Measurements from ENCODE around the gene SLC25A17.
"Not testable (repeated sequence)": the region's sequence is repeated elsewhere in the genome, so short reads cannot be mapped to it uniquely, and the experiment has no call there.

SLC25A17 gene

GRCh38 chr22:40818747-40819598 is at the start of gene SLC25A17:
Gene SLC25A17 (minus strand): TSS chr22:40819346. CDS start chr22:40819248, 98 bp downstream.
- Histone ChIP-seq H3K9ac (ENCODE audit: low read depth, low read length) (peak within 1 kb of the TSS; percentile 88), H3K9me3 (ENCODE audit: control insufficient read depth, insufficient read depth, low read length) (no peaks in the 10 kb centered on the region), H3K4me3 (ENCODE audit: low read depth, low read length) (peak within 1 kb of the TSS; percentile 97), H3K4me1 (ENCODE audit: control insufficient read depth, insufficient read depth, low read length) (peaks cover 2% of the 10 kb centered on the region), H3K27me3 (ENCODE audit: control insufficient read depth, insufficient read depth, low read length) (no peaks in the 10 kb centered on the region), H3K36me3 (ENCODE audit: control insufficient read depth, insufficient read depth, low read length) (no peaks in the 10 kb centered on the region)

GRCh38 chr22:40868379-40868778 is 49.2 kb upstream of the SLC25A17 start:
- H3K36me3 ChIP-seq (ENCODE audit: control insufficient read depth, insufficient read depth, low read length); H3K9me3 ChIP-seq (ENCODE audit: control insufficient read depth, insufficient read depth, low read length); H3K27me3 ChIP-seq (ENCODE audit: control insufficient read depth, insufficient read depth, low read length); H3K4me1 ChIP-seq (ENCODE audit: control insufficient read depth, insufficient read depth, low read length); H3K4me3 ChIP-seq (ENCODE audit: low read depth, low read length); H3K9ac ChIP-seq (ENCODE audit: low read depth, low read length): not testable (repeated sequence)

- no peaks in the 10 kb centered on the region for H3K36me3 ChIP-seq (ENCODE audit: control insufficient read depth, insufficient read depth, low read length)
- H3K27me3 ChIP-seq (ENCODE audit: control insufficient read depth, insufficient read depth, low read length) = no peaks in the 10 kb centered on the region
- H3K4me1 ChIP-seq (ENCODE audit: control insufficient read depth, insufficient read depth, low read length) = no peaks in the 10 kb centered on the region
- no peaks in the 10 kb centered on the region for H3K9me3 ChIP-seq (ENCODE audit: control insufficient read depth, insufficient read depth, low read length)
- H3K9ac ChIP-seq (ENCODE audit: low read depth, low read length) = no peak overlapping the region
- no peak overlapping the region for H3K4me3 ChIP-seq (ENCODE audit: low read depth, low read length)
These were observed 48.0 kb upstream of the SLC25A17 start for GRCh38 chr22:40867109-40867508.

GRCh38 chr22:40862537-40862936 is 43.4 kb upstream of the SLC25A17 start:
- H3K9ac ChIP-seq (ENCODE audit: low read depth, low read length) = no peak overlapping the region
- no peaks in the 10 kb centered on the region for H3K36me3 ChIP-seq (ENCODE audit: control insufficient read depth, insufficient read depth, low read length)
- H3K4me1 ChIP-seq (ENCODE audit: control insufficient read depth, insufficient read depth, low read length) = no peaks in the 10 kb centered on the region

GRCh38 chr22:40862013-40862412 is 42.9 kb upstream of the SLC25A17 start, which contains the start of gene DNAJB7:
Gene DNAJB7 (minus strand): TSS chr22:40862113. CDS start chr22:40861994, 119 bp downstream.
- Histone ChIP-seq H3K4me3 (ENCODE audit: low read depth, low read length) (no peak within 1 kb of the TSS), H3K9me3 (ENCODE audit: control insufficient read depth, insufficient read depth, low read length) (no peaks in the 10 kb centered on the region), H3K36me3 (ENCODE audit: control insufficient read depth, insufficient read depth, low read length) (no peaks in the 10 kb centered on the region), H3K4me1 (ENCODE audit: control insufficient read depth, insufficient read depth, low read length) (no peaks in the 10 kb centered on the region), H3K27me3 (ENCODE audit: control insufficient read depth, insufficient read depth, low read length) (no peaks in the 10 kb centered on the region), H3K9ac (ENCODE audit: low read depth, low read length) (no peak within 1 kb of the TSS)

More at GRCh38 chr22:40862537-40862936, 43.4 kb upstream of the SLC25A17 start:
- Histone ChIP-seq H3K4me3 (ENCODE audit: low read depth, low read length) (no peak overlapping the region), H3K27me3 (ENCODE audit: control insufficient read depth, insufficient read depth, low read length) (no peaks in the 10 kb centered on the region), H3K9me3 (ENCODE audit: control insufficient read depth, insufficient read depth, low read length) (no peaks in the 10 kb centered on the region)

- no peaks in the 10 kb centered on the region for H3K4me1 ChIP-seq (ENCODE audit: control insufficient read depth, insufficient read depth, low read length)
These were observed 38.2 kb upstream of the SLC25A17 start for GRCh38 chr22:40857309-40857855.

GRCh38 chr22:40856513-40857308 is 37.6 kb upstream of the SLC25A17 start, which contains the start of the genes ST13 and XPNPEP3:
Gene ST13 (minus strand): TSS chr22:40856639. CDS start chr22:40856540, 99 bp downstream.
Gene XPNPEP3 (plus strand): TSS chr22:40857148. CDS start chr22:40857182, 34 bp downstream.
- peak within 1 kb of the TSS; percentile 81 for H3K4me3 ChIP-seq (ENCODE audit: low read depth, low read length)
- no peaks in the 10 kb centered on the region for H3K4me1 ChIP-seq (ENCODE audit: control insufficient read depth, insufficient read depth, low read length)
- H3K27me3 ChIP-seq (ENCODE audit: control insufficient read depth, insufficient read depth, low read length) = no peaks in the 10 kb centered on the region
- H3K9ac ChIP-seq (ENCODE audit: low read depth, low read length) = peak within 1 kb of the TSS; percentile 98
- no peaks in the 10 kb centered on the region for H3K36me3 ChIP-seq (ENCODE audit: control insufficient read depth, insufficient read depth, low read length)
- H3K9me3 ChIP-seq (ENCODE audit: control insufficient read depth, insufficient read depth, low read length) = no peaks in the 10 kb centered on the region

More at GRCh38 chr22:40857309-40857855, 38.2 kb upstream of the SLC25A17 start:
- no peaks in the 10 kb centered on the region for H3K36me3 ChIP-seq (ENCODE audit: control insufficient read depth, insufficient read depth, low read length)
- peak overlapping the region; percentile 81 for H3K4me3 ChIP-seq (ENCODE audit: low read depth, low read length)
- no peaks in the 10 kb centered on the region for H3K9me3 ChIP-seq (ENCODE audit: control insufficient read depth, insufficient read depth, low read length)
- peak overlapping the region; percentile 98 for H3K9ac ChIP-seq (ENCODE audit: low read depth, low read length)
- H3K27me3 ChIP-seq (ENCODE audit: control insufficient read depth, insufficient read depth, low read length) = no peaks in the 10 kb centered on the region

GRCh38 chr22:40855979-40856512 is 36.9 kb upstream of the SLC25A17 start:
- H3K27me3 ChIP-seq (ENCODE audit: control insufficient read depth, insufficient read depth, low read length) = no peaks in the 10 kb centered on the region
- no peaks in the 10 kb centered on the region for H3K36me3 ChIP-seq (ENCODE audit: control insufficient read depth, insufficient read depth, low read length)
- peak overlapping the region; percentile 98 for H3K9ac ChIP-seq (ENCODE audit: low read depth, low read length)
- peak overlapping the region; percentile 81 for H3K4me3 ChIP-seq (ENCODE audit: low read depth, low read length)
- no peaks in the 10 kb centered on the region for H3K9me3 ChIP-seq (ENCODE audit: control insufficient read depth, insufficient read depth, low read length)
- H3K4me1 ChIP-seq (ENCODE audit: control insufficient read depth, insufficient read depth, low read length) = no peaks in the 10 kb centered on the region

GRCh38 chr22:40855071-40855978 is 36.2 kb upstream of the SLC25A17 start:
- Histone ChIP-seq H3K27me3 (ENCODE audit: control insufficient read depth, insufficient read depth, low read length) (no peaks in the 10 kb centered on the region), H3K9me3 (ENCODE audit: control insufficient read depth, insufficient read depth, low read length) (no peaks in the 10 kb centered on the region), H3K4me3 (ENCODE audit: low read depth, low read length) (peak overlapping the region; percentile 81), H3K4me1 (ENCODE audit: control insufficient read depth, insufficient read depth, low read length) (no peaks in the 10 kb centered on the region), H3K36me3 (ENCODE audit: control insufficient read depth, insufficient read depth, low read length) (no peaks in the 10 kb centered on the region), H3K9ac (ENCODE audit: low read depth, low read length) (peak overlapping the region; percentile 98)

- no peaks in the 10 kb centered on the region for H3K4me1 ChIP-seq (ENCODE audit: control insufficient read depth, insufficient read depth, low read length)
- no peak overlapping the region for H3K9ac ChIP-seq (ENCODE audit: low read depth, low read length)
- no peaks in the 10 kb centered on the region for H3K36me3 ChIP-seq (ENCODE audit: control insufficient read depth, insufficient read depth, low read length)
- no peak overlapping the region for H3K4me3 ChIP-seq (ENCODE audit: low read depth, low read length)
- no peaks in the 10 kb centered on the region for H3K9me3 ChIP-seq (ENCODE audit: control insufficient read depth, insufficient read depth, low read length)
- no peaks in the 10 kb centered on the region for H3K27me3 ChIP-seq (ENCODE audit: control insufficient read depth, insufficient read depth, low read length)
These were observed 34.8 kb upstream of the SLC25A17 start for GRCh38 chr22:40853961-40854360.
